DMS 273 treated with DMSO at 0.1 percent for 48 hours (cell line): ENCODE results near the gene HIPK3.

Source experiments
- DNase-seq: peaks from one replicate; lab custom pipeline; 2025; lab: John Stamatoyannopoulos, UW

The HIPK3 gene

DNA sequence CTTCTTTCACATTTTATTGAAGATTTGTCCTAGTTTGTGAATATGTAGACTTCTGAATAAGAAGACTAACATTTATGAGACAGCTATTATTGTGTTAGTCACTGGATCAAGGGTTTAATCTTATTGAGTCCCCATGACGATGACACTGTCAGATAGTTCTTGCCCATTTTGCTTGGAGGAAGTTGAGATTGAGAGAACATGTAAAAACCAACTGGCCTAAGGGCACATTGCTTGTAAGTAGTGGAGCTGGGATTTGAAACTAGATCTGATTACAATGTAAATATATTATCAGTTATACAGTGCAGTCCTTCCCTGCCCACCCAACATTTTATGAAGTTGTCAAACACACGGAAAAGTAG is 134.7 kb downstream of the HIPK3 start:
- DNase-seq, result no peak

DNA sequence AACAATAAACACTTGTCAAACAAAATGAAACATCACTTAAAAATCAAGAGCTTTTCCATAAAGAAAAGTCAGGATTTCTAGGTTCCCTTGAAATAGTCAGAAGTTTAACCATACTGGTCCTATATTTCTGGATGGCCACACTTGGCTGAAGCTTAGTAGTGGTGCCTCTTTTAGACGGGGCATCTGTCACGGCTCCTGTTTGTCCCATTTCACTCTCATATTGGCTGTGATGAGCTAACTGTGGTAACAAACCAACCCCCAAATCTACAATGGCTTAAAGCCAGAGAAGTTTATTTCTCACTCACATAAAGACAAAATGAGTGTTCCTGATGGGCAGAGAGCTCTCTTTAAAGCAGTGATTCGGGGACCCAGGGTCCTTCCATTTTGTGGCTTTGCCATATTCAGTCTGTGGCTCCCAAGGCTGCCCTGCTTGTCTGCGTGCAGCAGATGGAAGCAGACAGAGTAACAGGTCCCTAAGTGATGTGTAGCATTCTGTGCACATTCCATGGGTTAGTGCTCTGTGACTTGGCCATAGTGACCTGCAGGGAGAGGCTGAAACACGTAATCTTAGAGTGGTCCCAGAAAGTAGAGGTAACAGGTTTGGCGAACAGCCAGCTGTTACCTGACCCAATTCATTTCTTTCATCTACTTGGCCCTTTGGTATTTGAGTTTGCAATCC is 137.4 kb downstream of the HIPK3 start:
- no peak for DNase-seq

GRCh38 chr11:33396361-33396760 is 139.2 kb downstream of the HIPK3 start:
- no peak for DNase-seq

DNA sequence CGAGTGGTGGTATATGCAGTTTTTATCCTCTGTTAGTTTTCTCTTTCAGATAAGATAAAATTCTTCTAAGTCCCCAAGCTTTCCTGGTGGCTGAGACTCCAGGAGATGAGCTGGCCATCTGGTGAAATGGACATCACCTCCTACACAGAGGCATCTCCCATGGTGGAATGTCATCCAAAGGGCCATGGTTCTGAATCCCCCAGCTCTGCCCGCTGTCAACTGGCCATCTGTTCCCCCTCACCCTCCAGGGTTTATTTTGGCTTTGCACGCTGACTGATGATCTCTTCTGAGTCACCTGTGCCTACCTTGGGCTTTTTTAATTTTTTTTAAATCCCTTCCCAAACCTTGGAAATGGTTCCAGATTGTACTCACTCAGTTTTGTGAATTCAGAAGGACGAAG is 142.2 kb downstream of the HIPK3 start:
- no peak for DNase-seq

- no peak for DNase-seq
These were observed 144.9 kb downstream of the HIPK3 start for GRCh38 chr11:33402066-33402465.

- no peak for DNase-seq
These were observed 146.2 kb downstream of the HIPK3 start for GRCh38 chr11:33403344-33403743.

DNA sequence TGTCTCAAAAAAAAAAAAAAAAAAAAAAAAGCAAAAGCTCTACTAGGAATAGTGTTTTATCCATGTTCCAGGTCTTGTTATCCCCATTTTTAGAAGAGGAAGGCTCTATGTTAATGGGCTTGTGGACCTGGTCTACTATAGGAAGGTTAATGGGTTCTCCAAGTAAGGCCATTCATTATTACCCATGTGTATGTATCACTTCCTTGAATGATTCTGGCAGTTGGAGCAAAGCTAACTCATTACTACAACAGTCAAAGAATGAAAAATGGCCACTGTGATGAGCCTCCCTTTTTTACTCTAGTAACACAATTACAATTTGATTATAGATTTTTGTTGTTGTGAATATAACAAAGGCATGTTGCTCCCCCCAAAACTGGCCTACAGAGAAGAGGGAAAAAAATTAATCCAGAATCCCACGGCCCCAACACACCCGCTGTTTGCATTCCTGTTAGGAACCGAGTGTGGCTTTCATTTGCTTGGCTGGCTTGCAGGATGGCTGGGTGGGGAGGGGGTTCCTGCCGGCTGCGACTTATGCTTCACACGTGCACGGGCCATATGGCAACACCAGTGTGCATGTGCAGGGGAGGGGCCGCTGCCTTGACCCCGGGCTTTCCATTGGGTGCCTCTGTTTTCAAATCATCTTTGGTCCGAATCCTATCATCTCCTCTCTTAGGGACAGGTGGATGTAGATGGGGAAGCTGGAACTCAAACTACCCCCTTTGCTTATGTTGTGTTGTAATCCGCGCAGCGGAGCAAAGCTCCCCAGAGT is 148.8 kb downstream of the HIPK3 start:
- no peak for DNase-seq
